ENCODE measurements around the gene NRCAM. TPM values are rescaled to one million over a fixed set of nuclear protein-coding genes. Genes with fewer than 3 reads are reported as not detected.

NRCAM gene
- total and polyA plus RNA-seq, 10 of the 15 experiments (the other 5 are each of a cell fraction or from before 2014, with no cell fraction given), result 0.30 to 2.0 (median 1.0) TPM

DNA sequence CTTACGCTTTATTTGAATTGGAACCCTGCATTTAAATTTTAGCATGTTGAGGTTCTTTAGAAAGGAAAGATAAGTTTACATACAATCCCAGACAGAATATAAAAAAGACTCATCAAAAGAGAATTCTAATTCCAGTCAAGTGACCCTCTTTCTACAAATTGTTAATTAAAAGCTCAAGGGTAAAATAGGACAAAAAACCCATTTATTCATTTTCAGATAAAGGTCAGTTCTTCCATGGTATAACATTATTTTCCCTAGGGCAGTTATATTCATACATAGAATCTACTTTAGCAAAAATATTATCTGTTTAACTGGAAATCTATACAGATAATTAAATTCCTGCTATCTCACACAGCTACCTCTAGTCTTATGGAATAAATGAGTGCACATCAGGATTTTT is 188.6 kb downstream of the NRCAM start:
- H3K27ac ChIP-seq (ENCODE audit: control insufficient read depth, insufficient read depth), result no peak overlapping the region
- WGBS (ENCODE audit: insufficient coverage, insufficient replicate concordance, low lambda C conversion rate, missing lambda C conversion rate), result 89% methylated on average over 1 of the region's 1 CpG
- POLR2A ChIA-PET, result no interaction called here
- FAIRE-seq (no peak), ATAC-seq (no peak), DNase-seq (ENCODE audit: low read depth, low spot score) (no peak)
- no peak overlapping the region for H3K9ac ChIP-seq (ENCODE audit: control insufficient read depth, insufficient read depth, low read length)
- no TSS peak for BruUV-seq (replicated peaks)
- H4K20me1 ChIP-seq (ENCODE audit: control insufficient read depth, insufficient read depth), result no peaks in the 10 kb centered on the region
- H3K4me2 ChIP-seq (ENCODE audit: control insufficient read depth, insufficient read depth), result no peak overlapping the region
- CTCF ChIA-PET, result interaction anchor here (1.1 kb wide), 1 partner anchor 192 kb away, joined by 3 read pairs; no protein-coding TSS in a partner anchor
- H2AFZ ChIP-seq (ENCODE audit: control insufficient read depth, low read depth, low read length), result no peak overlapping the region
- RAD21 ChIA-PET (ENCODE audit: unreplicated experiment), result no interaction called here
- SMC1A ChIA-PET (ENCODE audit: uncharacterized antibody, unreplicated experiment), result no interaction called here
- H3K36me3 ChIP-seq (ENCODE audit: control insufficient read depth in 2 of 2, insufficient read depth in 2 of 2, low read length in 1 of 2), result no peaks in the 10 kb centered on the region
- H3K27me3 ChIP-seq (replicated peaks in 1 of 2; ENCODE audit: control insufficient read depth in 2 of 2, insufficient read depth in 2 of 2, low read length in 1 of 2), result no peaks in the 10 kb centered on the region
- intact Hi-C loops (cut with micrococcal nuclease; ENCODE audit: unreplicated experiment), result no loop called here
- no peaks in the 10 kb centered on the region for H3K9me3 ChIP-seq (replicated peaks; ENCODE audit: control insufficient read depth, insufficient read depth, low read length)
- H3K4me1 ChIP-seq (ENCODE audit: control insufficient read depth, insufficient read depth, low read length), result no peaks in the 10 kb centered on the region
- H3K4me3 ChIP-seq, result no peak overlapping the region
- in situ Hi-C loops (cut with MboI), result no loop called here
- no peaks in the 10 kb centered on the region for H3K79me2 ChIP-seq (ENCODE audit: control insufficient read depth, insufficient read depth, low read length)
- TF ChIP-seq, protein P1, sequence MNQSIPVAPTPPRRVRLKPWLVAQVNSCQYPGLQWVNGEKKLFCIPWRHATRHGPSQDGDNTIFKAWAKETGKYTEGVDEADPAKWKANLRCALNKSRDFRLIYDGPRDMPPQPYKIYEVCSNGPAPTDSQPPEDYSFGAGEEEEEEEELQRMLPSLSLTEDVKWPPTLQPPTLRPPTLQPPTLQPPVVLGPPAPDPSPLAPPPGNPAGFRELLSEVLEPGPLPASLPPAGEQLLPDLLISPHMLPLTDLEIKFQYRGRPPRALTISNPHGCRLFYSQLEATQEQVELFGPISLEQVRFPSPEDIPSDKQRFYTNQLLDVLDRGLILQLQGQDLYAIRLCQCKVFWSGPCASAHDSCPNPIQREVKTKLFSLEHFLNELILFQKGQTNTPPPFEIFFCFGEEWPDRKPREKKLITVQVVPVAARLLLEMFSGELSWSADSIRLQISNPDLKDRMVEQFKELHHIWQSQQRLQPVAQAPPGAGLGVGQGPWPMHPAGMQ (IDR thresholded peaks at IDR 0.05; ENCODE audit: borderline replicate concordance), result no peak
- TF ChIP-seq CBX3 (IDR thresholded peaks at IDR 0.05; ENCODE audit: borderline replicate concordance, low read depth), result no peak
- TF ChIP-seq, protein P2, sequence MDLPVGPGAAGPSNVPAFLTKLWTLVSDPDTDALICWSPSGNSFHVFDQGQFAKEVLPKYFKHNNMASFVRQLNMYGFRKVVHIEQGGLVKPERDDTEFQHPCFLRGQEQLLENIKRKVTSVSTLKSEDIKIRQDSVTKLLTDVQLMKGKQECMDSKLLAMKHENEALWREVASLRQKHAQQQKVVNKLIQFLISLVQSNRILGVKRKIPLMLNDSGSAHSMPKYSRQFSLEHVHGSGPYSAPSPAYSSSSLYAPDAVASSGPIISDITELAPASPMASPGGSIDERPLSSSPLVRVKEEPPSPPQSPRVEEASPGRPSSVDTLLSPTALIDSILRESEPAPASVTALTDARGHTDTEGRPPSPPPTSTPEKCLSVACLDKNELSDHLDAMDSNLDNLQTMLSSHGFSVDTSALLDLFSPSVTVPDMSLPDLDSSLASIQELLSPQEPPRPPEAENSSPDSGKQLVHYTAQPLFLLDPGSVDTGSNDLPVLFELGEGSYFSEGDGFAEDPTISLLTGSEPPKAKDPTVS (IDR thresholded peaks at IDR 0.05; ENCODE audit: low read depth, low read length), result no peak
- no peak for TF ChIP-seq SREBF1 (IDR thresholded peaks at IDR 0.05; ENCODE audit: low read length)
- no peak for TF ChIP-seq YY1 (IDR thresholded peaks at IDR 0.05; ENCODE audit: low read depth, low read length)
- no peak for TF ChIP-seq SMC3 (IDR thresholded peaks at IDR 0.05; ENCODE audit: borderline replicate concordance, low read length)
- TF ChIP-seq, protein P3, sequence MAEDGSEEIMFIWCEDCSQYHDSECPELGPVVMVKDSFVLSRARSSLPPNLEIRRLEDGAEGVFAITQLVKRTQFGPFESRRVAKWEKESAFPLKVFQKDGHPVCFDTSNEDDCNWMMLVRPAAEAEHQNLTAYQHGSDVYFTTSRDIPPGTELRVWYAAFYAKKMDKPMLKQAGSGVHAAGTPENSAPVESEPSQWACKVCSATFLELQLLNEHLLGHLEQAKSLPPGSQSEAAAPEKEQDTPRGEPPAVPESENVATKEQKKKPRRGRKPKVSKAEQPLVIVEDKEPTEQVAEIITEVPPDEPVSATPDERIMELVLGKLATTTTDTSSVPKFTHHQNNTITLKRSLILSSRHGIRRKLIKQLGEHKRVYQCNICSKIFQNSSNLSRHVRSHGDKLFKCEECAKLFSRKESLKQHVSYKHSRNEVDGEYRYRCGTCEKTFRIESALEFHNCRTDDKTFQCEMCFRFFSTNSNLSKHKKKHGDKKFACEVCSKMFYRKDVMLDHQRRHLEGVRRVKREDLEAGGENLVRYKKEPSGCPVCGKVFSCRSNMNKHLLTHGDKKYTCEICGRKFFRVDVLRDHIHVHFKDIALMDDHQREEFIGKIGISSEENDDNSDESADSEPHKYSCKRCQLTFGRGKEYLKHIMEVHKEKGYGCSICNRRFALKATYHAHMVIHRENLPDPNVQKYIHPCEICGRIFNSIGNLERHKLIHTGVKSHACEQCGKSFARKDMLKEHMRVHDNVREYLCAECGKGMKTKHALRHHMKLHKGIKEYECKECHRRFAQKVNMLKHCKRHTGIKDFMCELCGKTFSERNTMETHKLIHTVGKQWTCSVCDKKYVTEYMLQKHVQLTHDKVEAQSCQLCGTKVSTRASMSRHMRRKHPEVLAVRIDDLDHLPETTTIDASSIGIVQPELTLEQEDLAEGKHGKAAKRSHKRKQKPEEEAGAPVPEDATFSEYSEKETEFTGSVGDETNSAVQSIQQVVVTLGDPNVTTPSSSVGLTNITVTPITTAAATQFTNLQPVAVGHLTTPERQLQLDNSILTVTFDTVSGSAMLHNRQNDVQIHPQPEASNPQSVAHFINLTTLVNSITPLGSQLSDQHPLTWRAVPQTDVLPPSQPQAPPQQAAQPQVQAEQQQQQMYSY (CRISPR knock-in tag; IDR thresholded peaks at IDR 0.05), result no peak
- no peak for TF ChIP-seq SREBF2 (IDR thresholded peaks at IDR 0.05; ENCODE audit: low read length)
- TF ChIP-seq KAT2A (conservative IDR thresholded peaks at IDR 0.05; ENCODE audit: control insufficient read depth, low read depth, low read length), result no peak
- no peak for TF ChIP-seq ZZZ3 (IDR thresholded peaks at IDR 0.05; ENCODE audit: control insufficient read depth, insufficient read length, low read depth)
- TF ChIP-seq TARDBP (IDR thresholded peaks at IDR 0.05; ENCODE audit: borderline replicate concordance), result no peak
- TF ChIP-seq, protein P4, sequence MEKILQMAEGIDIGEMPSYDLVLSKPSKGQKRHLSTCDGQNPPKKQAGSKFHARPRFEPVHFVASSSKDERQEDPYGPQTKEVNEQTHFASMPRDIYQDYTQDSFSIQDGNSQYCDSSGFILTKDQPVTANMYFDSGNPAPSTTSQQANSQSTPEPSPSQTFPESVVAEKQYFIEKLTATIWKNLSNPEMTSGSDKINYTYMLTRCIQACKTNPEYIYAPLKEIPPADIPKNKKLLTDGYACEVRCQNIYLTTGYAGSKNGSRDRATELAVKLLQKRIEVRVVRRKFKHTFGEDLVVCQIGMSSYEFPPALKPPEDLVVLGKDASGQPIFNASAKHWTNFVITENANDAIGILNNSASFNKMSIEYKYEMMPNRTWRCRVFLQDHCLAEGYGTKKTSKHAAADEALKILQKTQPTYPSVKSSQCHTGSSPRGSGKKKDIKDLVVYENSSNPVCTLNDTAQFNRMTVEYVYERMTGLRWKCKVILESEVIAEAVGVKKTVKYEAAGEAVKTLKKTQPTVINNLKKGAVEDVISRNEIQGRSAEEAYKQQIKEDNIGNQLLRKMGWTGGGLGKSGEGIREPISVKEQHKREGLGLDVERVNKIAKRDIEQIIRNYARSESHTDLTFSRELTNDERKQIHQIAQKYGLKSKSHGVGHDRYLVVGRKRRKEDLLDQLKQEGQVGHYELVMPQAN (conservative IDR thresholded peaks at IDR 0.05), result no peak
- TF ChIP-seq NR2C2 (IDR thresholded peaks at IDR 0.05; ENCODE audit: borderline replicate concordance, control insufficient read depth, insufficient read length, low read depth), result no peak
- no peak for TF ChIP-seq ESRRA (IDR thresholded peaks at IDR 0.05; ENCODE audit: low read length)
- TF ChIP-seq, protein P5, sequence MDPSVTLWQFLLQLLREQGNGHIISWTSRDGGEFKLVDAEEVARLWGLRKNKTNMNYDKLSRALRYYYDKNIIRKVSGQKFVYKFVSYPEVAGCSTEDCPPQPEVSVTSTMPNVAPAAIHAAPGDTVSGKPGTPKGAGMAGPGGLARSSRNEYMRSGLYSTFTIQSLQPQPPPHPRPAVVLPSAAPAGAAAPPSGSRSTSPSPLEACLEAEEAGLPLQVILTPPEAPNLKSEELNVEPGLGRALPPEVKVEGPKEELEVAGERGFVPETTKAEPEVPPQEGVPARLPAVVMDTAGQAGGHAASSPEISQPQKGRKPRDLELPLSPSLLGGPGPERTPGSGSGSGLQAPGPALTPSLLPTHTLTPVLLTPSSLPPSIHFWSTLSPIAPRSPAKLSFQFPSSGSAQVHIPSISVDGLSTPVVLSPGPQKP (IDR thresholded peaks at IDR 0.05; ENCODE audit: low read depth, low read length), result no peak
- no peak for TF ChIP-seq RFX5 (IDR thresholded peaks at IDR 0.05; ENCODE audit: low read depth, low read length)
- TF ChIP-seq ZNF217 (IDR thresholded peaks at IDR 0.05), result no peak
